Activated CD8-positive, alpha-beta memory T cell treated with anti-CD3 and anti-CD28 coated beads for 36 hours (primary cell): ENCODE measurements around the gene BDH1. TPM values are rescaled to one million over a fixed set of nuclear protein-coding genes. Genes with fewer than 3 reads are reported as not detected.

Source experiments
- CTCF ChIA-PET: fragments of 350-600 bp; sonication (Branson Sonifier 250); formaldehyde crosslinking; loops from one replicate; lab custom pipeline; 2021; ENCODE audit warnings: antibody characterized with exemption; lab: Charles Lee
- POLR2A ChIA-PET: fragments of 350-600 bp; sonication (Branson Sonifier 250); formaldehyde crosslinking; loops from one replicate; lab custom pipeline; 2021; ENCODE audit warnings: antibody characterized with exemption; lab: Charles Lee
- total RNA-seq, 2 experiments: library from RNA; stranded (reverse); gene quantifications; one replicate each; pipeline ENCODE4 v1.2.3, GENCODE V29; 2021

The BDH1 gene
- total RNA-seq, 2 experiments from 2014 or later = 73.8 to 76.8 TPM

- POLR2A ChIA-PET = no interaction called here
- CTCF ChIA-PET = no interaction called here
These were observed 42.8 kb downstream of the BDH1 start for GRCh38 chr3:197512691-197513571.

DNA sequence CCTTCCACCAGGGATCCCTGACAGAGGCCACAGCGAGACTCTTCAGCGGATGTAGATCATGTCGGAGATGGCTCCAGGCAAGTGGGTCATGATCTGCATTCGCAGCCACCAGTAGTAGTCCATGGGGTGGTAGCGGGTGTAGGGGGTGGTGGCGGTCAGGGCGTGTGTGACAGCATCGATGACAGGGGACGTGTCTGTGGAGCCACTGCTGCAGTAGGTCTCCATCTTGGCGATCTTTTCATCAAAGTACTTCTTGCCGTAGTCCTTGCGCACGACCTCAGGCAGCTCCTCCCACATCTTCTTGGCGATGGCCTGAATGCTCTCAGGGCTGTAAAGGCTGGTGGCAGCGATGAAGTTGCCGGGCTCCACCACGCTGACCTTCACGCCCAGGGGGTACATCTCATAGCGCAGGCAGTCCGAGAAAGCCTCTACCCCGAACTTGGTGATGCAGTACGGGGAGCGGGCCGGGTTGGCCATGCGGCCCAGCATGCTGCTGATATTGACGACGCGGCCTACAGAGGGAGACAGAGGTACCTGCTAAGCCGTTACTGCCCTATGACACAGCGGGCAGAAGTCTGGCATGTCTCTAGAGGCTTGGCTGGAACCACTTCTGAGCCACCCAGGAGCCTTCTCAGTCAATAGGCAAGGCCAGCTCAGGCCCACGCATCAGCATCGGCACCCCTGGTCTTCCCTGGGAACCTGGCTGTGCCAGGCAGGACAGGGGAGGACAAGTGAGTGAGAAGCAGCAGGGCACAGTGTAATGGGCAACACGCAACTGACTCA lies 43.7 kb downstream of the BDH1 start:
- POLR2A ChIA-PET = no interaction called here

DNA sequence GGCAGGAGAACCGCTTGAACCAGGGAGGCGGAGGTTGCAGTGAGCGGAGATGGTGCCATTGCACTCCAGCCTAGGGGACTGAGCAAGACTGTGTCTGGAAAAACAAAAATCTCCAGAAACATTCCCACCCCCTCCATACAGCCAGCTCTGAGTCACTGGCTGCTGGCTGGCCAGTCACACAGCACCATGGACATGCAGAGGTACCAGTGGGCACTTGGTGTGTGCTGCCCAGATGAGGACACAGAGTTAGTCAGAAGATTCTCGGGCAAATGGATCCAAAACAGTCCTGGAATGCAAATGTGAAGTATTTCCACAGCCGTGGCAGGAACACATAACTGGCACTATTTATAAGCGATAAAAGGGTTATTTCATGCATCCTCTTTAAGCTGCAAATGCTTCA lies 44.6 kb downstream of the BDH1 start:
- ChIA-PET CTCF (interaction anchor here (1.3 to 1.8 kb wide), 2 partner anchors 288 to 541 kb away, joined by 3 to 4 read pairs; no protein-coding TSS in a partner anchor), POLR2A (no interaction called here)

More for the DNA sequence above, 43.7 kb downstream of the BDH1 start:
- CTCF ChIA-PET = interaction anchor here (1.3 kb wide), 1 partner anchor 542 kb away, joined by 3 read pairs; no protein-coding TSS in a partner anchor

- ChIA-PET POLR2A (no interaction called here), CTCF (interaction anchor here (1.6 to 1.8 kb wide), 3 partner anchors 37 to 288 kb away, joined by 3 to 7 read pairs (median 4); no protein-coding TSS in a partner anchor)
These were observed 45.1 kb downstream of the BDH1 start for GRCh38 chr3:197510642-197511018.

GRCh38 chr3:197508924-197509775 lies 46.6 kb downstream of the BDH1 start:
- POLR2A ChIA-PET = no interaction called here
- CTCF ChIA-PET = interaction anchor here (0.6 to 1.8 kb wide), 8 partner anchors 8 to 286 kb away, joined by 3 to 7 read pairs (median 4); no protein-coding TSS in a partner anchor

- ChIA-PET POLR2A (no interaction called here), CTCF (interaction anchor here (1.2 kb wide), 1 partner anchor 160 kb away, joined by 4 read pairs; no protein-coding TSS in a partner anchor)
These were observed 47.3 kb downstream of the BDH1 start for GRCh38 chr3:197508461-197508860.

GRCh38 chr3:197508051-197508451 lies 47.7 kb downstream of the BDH1 start:
- CTCF ChIA-PET = no interaction called here
- POLR2A ChIA-PET = no interaction called here

GRCh38 chr3:197507541-197507940 lies 48.2 kb downstream of the BDH1 start:
- POLR2A ChIA-PET = no interaction called here
- CTCF ChIA-PET = no interaction called here

DNA sequence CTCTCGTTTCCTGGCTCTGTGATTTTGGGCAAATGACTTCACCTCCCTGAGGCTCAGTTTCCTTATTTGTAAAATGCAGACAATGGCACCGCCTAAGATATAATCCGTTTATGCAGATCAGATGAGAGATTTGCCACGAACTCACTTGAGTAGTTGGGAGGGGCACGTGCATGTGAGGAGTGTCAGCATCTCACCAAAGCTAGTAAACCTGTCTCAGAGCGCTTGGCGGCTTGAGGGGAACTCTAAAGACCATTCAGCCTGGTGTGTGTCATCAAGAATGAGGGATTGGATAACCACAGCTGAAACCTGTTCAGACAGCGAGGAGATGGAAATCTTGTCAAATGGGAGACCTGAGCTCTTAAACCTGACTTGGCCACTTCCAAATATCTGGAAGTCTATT lies 48.7 kb downstream of the BDH1 start:
- ChIA-PET POLR2A (no interaction called here), CTCF (no interaction called here)

GRCh38 chr3:197505796-197506548 lies 49.8 kb downstream of the BDH1 start:
- CTCF ChIA-PET = interaction anchor here (1.4 kb wide), 1 partner anchor 11 kb away, joined by 3 read pairs; no protein-coding TSS in a partner anchor
- POLR2A ChIA-PET = no interaction called here

- CTCF ChIA-PET = interaction anchor here (0.5 kb wide), 1 partner anchor 623 kb away, joined by 3 read pairs; no protein-coding TSS in a partner anchor
- POLR2A ChIA-PET = no interaction called here
These were observed 51.1 kb downstream of the BDH1 start for GRCh38 chr3:197504641-197505121.

- CTCF ChIA-PET = interaction anchor here (0.5 kb wide), 1 partner anchor 623 kb away, joined by 3 read pairs; no protein-coding TSS in a partner anchor
- POLR2A ChIA-PET = no interaction called here
These were observed 51.5 kb downstream of the BDH1 start for GRCh38 chr3:197504229-197504628.

DNA sequence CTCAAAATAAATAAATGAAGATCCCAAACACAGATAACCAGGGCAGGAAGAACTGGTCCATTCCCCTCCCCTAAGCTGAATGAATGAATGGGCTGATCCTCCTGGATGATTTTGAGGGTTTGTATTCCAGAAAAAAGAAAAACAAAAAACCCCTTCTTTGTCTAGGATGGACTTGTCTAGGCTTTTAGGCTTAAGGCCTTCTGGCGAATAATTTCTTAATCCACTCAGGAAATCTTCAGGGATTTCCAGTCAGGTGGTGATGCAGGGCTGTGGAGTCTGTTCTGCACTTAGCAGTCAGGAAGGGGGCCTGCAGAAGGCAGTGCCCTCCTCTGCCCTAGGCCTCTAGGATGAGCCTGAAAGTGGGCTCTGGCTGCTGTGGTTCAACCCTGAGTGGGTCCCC lies 52.1 kb downstream of the BDH1 start:
- CTCF ChIA-PET = no interaction called here
- POLR2A ChIA-PET = no interaction called here

DNA sequence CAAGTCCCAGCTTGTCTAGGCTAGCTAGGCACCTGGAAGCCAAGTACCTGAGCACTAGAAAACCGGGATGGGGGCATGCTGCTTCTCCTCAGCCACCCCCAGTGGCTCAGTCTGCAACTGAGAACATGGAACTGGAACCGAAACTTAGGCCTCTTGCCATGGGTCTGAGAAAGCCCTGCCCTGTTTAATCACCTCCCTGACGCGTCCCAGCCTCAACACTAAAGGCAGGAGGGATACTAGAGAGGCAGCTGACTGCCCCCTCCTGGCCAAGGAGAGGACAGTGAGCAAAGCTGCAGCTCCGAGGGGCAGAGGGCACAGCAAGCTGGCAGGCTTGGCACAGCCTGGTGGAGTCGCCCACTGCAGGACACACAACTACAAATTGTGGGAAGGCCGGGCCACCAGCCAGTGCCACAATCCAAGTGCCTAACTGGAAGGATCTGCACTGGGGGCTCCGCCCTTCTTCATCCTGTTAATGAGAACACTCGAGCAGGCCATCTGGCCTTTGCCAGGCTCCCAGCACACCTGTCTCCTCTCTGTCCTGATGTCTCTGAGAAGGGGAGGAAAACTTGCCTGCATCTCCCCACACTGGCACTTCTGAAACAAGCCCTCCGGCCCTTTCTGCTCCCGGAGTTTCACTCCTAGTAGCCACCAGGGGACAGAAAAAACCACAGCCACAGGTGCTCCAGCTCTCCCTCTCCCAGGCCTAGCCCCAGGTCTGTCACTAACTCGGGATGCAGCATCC lies 53.7 kb downstream of the BDH1 start:
- ChIA-PET CTCF (interaction anchor here (1.0 to 2.9 kb wide), 5 partner anchors 8 to 279 kb away, joined by 3 to 12 read pairs (median 3); no protein-coding TSS in a partner anchor), POLR2A (no interaction called here)

DNA sequence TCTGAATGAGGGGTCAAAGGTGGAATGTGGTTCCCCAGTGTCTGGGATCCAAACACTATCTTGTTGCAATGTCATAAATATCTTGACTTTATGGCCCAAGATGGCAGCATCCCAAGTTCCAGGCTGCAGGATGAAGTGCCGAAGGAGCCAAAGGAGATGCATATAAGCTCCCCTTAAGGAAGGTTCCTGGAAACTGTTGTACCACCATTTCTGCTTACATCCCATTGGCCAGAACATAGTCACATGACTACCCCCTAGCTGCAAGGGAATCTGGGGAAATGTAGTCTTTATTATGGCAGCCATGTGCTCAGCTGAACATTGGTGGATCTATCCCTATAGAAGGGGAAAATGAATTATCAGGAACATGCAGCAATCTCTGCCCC lies 54.3 kb downstream of the BDH1 start:
- ChIA-PET POLR2A (no interaction called here), CTCF (interaction anchor here (1.0 to 2.9 kb wide), 5 partner anchors 8 to 278 kb away, joined by 3 to 12 read pairs (median 3); no protein-coding TSS in a partner anchor)

GRCh38 chr3:197500812-197501211 lies 55.0 kb downstream of the BDH1 start:
- ChIA-PET CTCF (interaction anchor here (0.7 to 2.9 kb wide), 3 partner anchors 9 to 1144 kb away, joined by 3 to 12 read pairs (median 7); no protein-coding TSS in a partner anchor), POLR2A (no interaction called here)

- CTCF ChIA-PET = no interaction called here
- POLR2A ChIA-PET = no interaction called here
These were observed 56.3 kb downstream of the BDH1 start for GRCh38 chr3:197499427-197499826.
